ENCODE results near the gene PTGIS.
A peak's percentile ranks its signal among the peaks of the same experiment; 100 is the strongest.

DNA sequence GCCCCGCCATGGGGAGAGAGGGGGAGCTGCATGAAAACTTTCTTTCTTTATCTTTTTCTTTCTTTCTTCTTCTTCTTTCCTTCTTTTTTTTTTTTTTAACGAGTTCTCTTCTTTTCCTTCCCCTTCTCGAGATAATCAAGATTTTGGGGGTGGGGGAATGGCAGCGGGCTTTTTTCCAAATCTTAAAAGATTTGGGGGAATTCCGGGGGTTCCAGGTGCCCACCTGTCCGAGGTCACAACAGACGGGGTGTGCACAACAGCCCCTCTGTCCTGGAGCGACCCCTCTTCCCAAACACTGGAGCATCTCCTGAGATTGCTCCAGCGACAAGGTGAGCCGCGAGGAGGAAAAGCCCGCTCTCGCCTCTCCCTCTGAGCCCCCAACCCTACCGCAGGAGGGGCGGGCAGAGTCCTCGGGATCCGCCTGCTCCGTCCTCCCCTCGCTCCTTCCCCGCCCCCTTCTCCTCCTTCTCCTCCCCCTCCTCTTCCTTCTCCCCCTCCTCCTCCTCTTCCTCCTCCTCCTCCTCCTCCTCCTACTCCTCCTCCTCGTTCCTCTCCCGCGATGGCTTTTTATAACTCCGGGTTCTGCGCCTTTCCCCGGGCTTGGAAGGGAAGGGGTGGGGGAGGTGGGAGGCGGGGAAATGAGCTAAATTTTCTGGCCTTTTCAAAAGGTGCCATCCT lies 84.8 kb downstream of the PTGIS start:
- TF ChIP-seq, protein P1, sequence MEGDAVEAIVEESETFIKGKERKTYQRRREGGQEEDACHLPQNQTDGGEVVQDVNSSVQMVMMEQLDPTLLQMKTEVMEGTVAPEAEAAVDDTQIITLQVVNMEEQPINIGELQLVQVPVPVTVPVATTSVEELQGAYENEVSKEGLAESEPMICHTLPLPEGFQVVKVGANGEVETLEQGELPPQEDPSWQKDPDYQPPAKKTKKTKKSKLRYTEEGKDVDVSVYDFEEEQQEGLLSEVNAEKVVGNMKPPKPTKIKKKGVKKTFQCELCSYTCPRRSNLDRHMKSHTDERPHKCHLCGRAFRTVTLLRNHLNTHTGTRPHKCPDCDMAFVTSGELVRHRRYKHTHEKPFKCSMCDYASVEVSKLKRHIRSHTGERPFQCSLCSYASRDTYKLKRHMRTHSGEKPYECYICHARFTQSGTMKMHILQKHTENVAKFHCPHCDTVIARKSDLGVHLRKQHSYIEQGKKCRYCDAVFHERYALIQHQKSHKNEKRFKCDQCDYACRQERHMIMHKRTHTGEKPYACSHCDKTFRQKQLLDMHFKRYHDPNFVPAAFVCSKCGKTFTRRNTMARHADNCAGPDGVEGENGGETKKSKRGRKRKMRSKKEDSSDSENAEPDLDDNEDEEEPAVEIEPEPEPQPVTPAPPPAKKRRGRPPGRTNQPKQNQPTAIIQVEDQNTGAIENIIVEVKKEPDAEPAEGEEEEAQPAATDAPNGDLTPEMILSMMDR (optimal IDR thresholded peaks at IDR 0.05 in 1 of 3, IDR thresholded peaks at IDR 0.05 in 1 of 3, conservative IDR thresholded peaks at IDR 0.05 in 1 of 3; ENCODE audit: extremely low read depth in 1 of 3, insufficient read depth in 2 of 3, low read length in 3 of 3): no peak
- peak; percentile 62 for TF ChIP-seq EZH2 (IDR thresholded peaks at IDR 0.05; ENCODE audit: low read length)

Measured in keratinocyte (primary cell).